Natural killer cell (primary cell): ENCODE data around the gene FOXJ3. TPM values are rescaled to one million over a fixed set of nuclear protein-coding genes. Genes with fewer than 3 reads are reported as not detected.

Experiments
- ATAC-seq, 3 donors: fragments of 150-1000 bp in 2 of 3; fragments of 200-7000 bp in 1 of 3; cut with Tn5 transposase; 1 replicate in 1 of 3; 2 replicates in 2 of 3; pipeline ENCODE4 v1.10.0; 2021; ENCODE audit warnings: mild to moderate bottlenecking in 2 of 3, moderate library complexity in 2 of 3
- DNase-seq, 2 donors: peaks; one replicate each; pipeline versions ENCODE4 v3.0.0 to v3.0.0-alpha.2; 2013 to 2021; ENCODE audit warnings: mixed read lengths in 1 of 2
- H3K27ac ChIP-seq: one replicate; pipeline ENCODE4 v1.5.1; 2013; ENCODE audit warnings: mild to moderate bottlenecking, low read length
- H3K27me3 ChIP-seq: one replicate; pipeline ENCODE4 v1.6.1; 2013; ENCODE audit warnings: low read length; ENCODE audit not compliant: control insufficient read depth, insufficient read depth
- H3K36me3 ChIP-seq: one replicate; pipeline ENCODE4 v1.6.1; 2013; ENCODE audit warnings: low read length; ENCODE audit not compliant: control insufficient read depth, insufficient read depth
- H3K4me1 ChIP-seq: one replicate; pipeline ENCODE4 v1.6.1; 2013; ENCODE audit warnings: low read length; ENCODE audit not compliant: control insufficient read depth, insufficient read depth
- H3K4me3 ChIP-seq: one replicate; pipeline ENCODE4 v1.5.1; 2013; ENCODE audit warnings: low read length
- H3K9me3 ChIP-seq: one replicate; pipeline ENCODE4 v1.6.1; 2013; ENCODE audit warnings: low read length; ENCODE audit not compliant: control insufficient read depth, insufficient read depth
- H3K27ac Mint-ChIP-seq, 2 donors: one replicate each; pipeline ENCODE4 v1.8.0; 2022; ENCODE audit warnings: mild to moderate bottlenecking in 2 of 2, mixed read lengths in 2 of 2, moderate library complexity in 1 of 2
- H3K27me3 Mint-ChIP-seq, 2 donors: one replicate each; pipeline ENCODE4 v1.8.0; 2022; ENCODE audit warnings: low read depth in 2 of 2, mixed read lengths in 2 of 2
- H3K36me3 Mint-ChIP-seq: one replicate; pipeline ENCODE4 v1.8.0; 2022; ENCODE audit warnings: mixed read lengths
- H3K4me1 Mint-ChIP-seq, 2 donors: one replicate each; pipeline ENCODE4 v1.8.0; 2022; ENCODE audit warnings: mixed read lengths in 2 of 2
- H3K4me3 Mint-ChIP-seq: one replicate; pipeline ENCODE4 v1.8.0; 2022; ENCODE audit warnings: mild to moderate bottlenecking, moderate library complexity, mixed read lengths
- H3K9me3 Mint-ChIP-seq, 2 donors: one replicate each; pipeline ENCODE4 v1.8.0; 2022; ENCODE audit warnings: mixed read lengths in 2 of 2
- WGBS: methylation state at CpG from one replicate; pipeline ENCODE4 v1.1.7; 2013; ENCODE audit warnings: missing lambda C conversion rate; ENCODE audit not compliant: insufficient coverage; 5-methylcytosine and 5-hydroxymethylcytosine counted together
- intact Hi-C: fragments of 100-400 bp; cut with micrococcal nuclease; formaldehyde crosslinking; loops from one replicate; pipeline ENCODE4 v1.14.2; 2022
- total RNA-seq, 4 donors: library from RNA; stranded (reverse); fragments of 120-200 nt in 1 of 4; gene quantifications; one replicate each; pipeline versions ENCODE4 v1.2.3 to v1.2.4, GENCODE V29; 2013 to 2022
- TF ChIP-seq, protein P1 (sequence below): fragments of 200-600 bp; IDR thresholded peaks from one replicate; pipeline ENCODE4 v1.8.0; 2022; ENCODE audit warnings: antibody characterized with exemption

FOXJ3 gene
- 10 to 100 TPM; 81.9 to 93.8 (median 82.5) TPM for total RNA-seq
- total RNA-seq (2013) = 75.3 TPM

- H3K27ac ChIP-seq = peak within 1 kb of the TSS; percentile 92
- Mint-ChIP-seq H3K27ac (peak within 1 kb of the TSS; percentile 81 to 91), H3K4me3 (peak within 1 kb of the TSS; percentile 89), H3K4me1 (peaks cover 47 to 59% of the 10 kb centered on the region in 2 donors), H3K27me3 (no peaks in the 10 kb centered on the region), H3K36me3 (no peaks in the 10 kb centered on the region), H3K9me3 (no peaks in the 10 kb centered on the region)
- H3K9me3 ChIP-seq = no peaks in the 10 kb centered on the region
- intact Hi-C loops = loop anchor here (2.0 to 5.0 kb wide), 3 partner anchors 16 to 158 kb away; partner anchors contain the start of genes PPCS and ZMYND12
- H3K4me1 ChIP-seq = peaks cover 10% of the 10 kb centered on the region
- H3K36me3 ChIP-seq = no peaks in the 10 kb centered on the region
- WGBS = under 1% methylated on average over 79 of the region's 79 CpGs
- DNase-seq = peak; percentile 84 to 99
- peak; percentile 91 to 96 (median 94) for ATAC-seq
- H3K27me3 ChIP-seq = no peaks in the 10 kb centered on the region
- TF ChIP-seq, protein P1, sequence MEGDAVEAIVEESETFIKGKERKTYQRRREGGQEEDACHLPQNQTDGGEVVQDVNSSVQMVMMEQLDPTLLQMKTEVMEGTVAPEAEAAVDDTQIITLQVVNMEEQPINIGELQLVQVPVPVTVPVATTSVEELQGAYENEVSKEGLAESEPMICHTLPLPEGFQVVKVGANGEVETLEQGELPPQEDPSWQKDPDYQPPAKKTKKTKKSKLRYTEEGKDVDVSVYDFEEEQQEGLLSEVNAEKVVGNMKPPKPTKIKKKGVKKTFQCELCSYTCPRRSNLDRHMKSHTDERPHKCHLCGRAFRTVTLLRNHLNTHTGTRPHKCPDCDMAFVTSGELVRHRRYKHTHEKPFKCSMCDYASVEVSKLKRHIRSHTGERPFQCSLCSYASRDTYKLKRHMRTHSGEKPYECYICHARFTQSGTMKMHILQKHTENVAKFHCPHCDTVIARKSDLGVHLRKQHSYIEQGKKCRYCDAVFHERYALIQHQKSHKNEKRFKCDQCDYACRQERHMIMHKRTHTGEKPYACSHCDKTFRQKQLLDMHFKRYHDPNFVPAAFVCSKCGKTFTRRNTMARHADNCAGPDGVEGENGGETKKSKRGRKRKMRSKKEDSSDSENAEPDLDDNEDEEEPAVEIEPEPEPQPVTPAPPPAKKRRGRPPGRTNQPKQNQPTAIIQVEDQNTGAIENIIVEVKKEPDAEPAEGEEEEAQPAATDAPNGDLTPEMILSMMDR = no peak
- peak within 1 kb of the TSS; percentile 96 for H3K4me3 ChIP-seq
These were observed at the start of gene FOXJ3 for GRCh38 chr1:42335050-42335808. Gene FOXJ3 (minus strand): TSS chr1:42335235. CDS start chr1:42311093, 24,142 bp downstream.

- WGBS = 13% methylated on average over 8 of the region's 8 CpGs
These were observed 46.2 kb upstream of the FOXJ3 start for GRCh38 chr1:42381280-42381673.

DNA sequence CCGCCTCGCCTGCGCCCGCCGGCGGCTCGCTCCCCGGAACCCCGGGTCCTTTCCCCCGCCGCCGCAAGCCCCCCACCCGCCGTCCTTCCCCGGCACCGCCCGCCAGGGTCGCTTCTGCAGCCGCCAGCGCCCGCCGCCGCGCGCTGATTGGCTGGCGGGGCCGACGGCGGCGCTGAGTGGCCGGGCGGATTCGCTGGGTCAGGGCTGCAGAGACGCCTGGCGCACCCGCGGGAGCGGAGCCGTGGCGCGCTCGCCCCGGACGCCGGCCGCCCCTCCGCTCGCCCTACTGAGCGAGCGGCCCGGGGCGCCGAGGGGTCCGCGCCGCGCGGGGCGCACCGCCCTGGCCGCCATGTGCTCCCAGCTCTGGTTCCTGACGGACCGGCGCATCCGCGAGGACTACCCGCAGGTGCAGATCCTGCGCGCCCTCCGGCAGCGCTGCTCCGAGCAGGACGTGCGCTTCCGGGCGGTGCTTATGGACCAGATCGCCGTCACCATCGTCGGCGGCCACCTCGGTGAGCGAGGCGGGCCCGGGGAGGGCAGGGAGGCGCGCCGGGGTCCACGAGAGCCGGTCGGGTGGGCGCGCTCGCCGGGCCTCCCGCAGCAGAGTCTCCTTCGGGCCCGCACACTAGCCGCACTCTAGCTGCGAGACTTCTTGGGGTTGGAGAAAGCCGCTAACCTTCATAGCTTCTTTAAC, 45.7 kb upstream of the FOXJ3 start, which contains the start of gene RIMKLA:
TSS of gene RIMKLA (plus strand) at position 207 of the 694 bp plus-strand sequence. CDS start at position 350, 143 bp downstream.
- Histone ChIP-seq H3K4me1 (peaks cover 9% of the 10 kb centered on the region), H3K9me3 (no peaks in the 10 kb centered on the region), H3K4me3 (peak within 1 kb of the TSS; percentile 17), H3K27me3 (peaks cover 17% of the 10 kb centered on the region), H3K27ac (no peak within 1 kb of the TSS), H3K36me3 (no peaks in the 10 kb centered on the region)
- TF ChIP-seq, protein P1 = no peak
- no peaks in the 10 kb centered on the region for H3K4me1 Mint-ChIP-seq
- no peak within 1 kb of the TSS for H3K27ac Mint-ChIP-seq
- no peaks in the 10 kb centered on the region for H3K9me3 Mint-ChIP-seq
- H3K4me3 Mint-ChIP-seq = peak within 1 kb of the TSS; percentile 81
- WGBS = under 1% methylated on average over 101 of the region's 101 CpGs
- H3K27me3 Mint-ChIP-seq = peaks cover 17 to 20% of the 10 kb centered on the region in 2 donors
- DNase-seq (peak; percentile 36 to 53), ATAC-seq (peak; percentile 69 to 91 (median 88))
- no peaks in the 10 kb centered on the region for H3K36me3 Mint-ChIP-seq
- intact Hi-C loops = no loop called here

More at GRCh38 chr1:42381280-42381673, 46.2 kb upstream of the FOXJ3 start:
- Histone ChIP-seq H3K27ac (no peak overlapping the region), H3K36me3 (no peaks in the 10 kb centered on the region), H3K4me1 (peaks cover 9% of the 10 kb centered on the region), H3K4me3 (no peak overlapping the region), H3K9me3 (no peaks in the 10 kb centered on the region), H3K27me3 (peaks cover 17% of the 10 kb centered on the region)
- no peaks in the 10 kb centered on the region for H3K4me1 Mint-ChIP-seq
- ATAC-seq = no peak
- TF ChIP-seq, protein P1 = no peak
- H3K4me3 Mint-ChIP-seq = peak overlapping the region; percentile 81
- H3K9me3 Mint-ChIP-seq = no peaks in the 10 kb centered on the region
- H3K27me3 Mint-ChIP-seq = peaks cover 18 to 20% of the 10 kb centered on the region in 2 donors
- no peaks in the 10 kb centered on the region for H3K36me3 Mint-ChIP-seq
- no peak overlapping the region for H3K27ac Mint-ChIP-seq
- DNase-seq = no peak
- intact Hi-C loops = no loop called here
